ENCODE measurements around the gene GRIK4.

GRCh38 chr11:120520091-120520822 is 8.7 kb downstream of the GRIK4 start:
- TF ChIP-seq CTCF (conservative IDR thresholded peaks at IDR 0.05; ENCODE audit: low read depth, low read length) (no peak), EZH2 (IDR thresholded peaks at IDR 0.05; ENCODE audit: low read length, unreplicated experiment) (no peak), EZH2phosphoT487 (IDR thresholded peaks at IDR 0.05; ENCODE audit: borderline replicate concordance, low read length) (no peak)

Data from PC-3 (cell line).